ENCODE results near the gene LRRFIP1. TPM values are rescaled to one million over a fixed set of nuclear protein-coding genes. Genes with fewer than 3 reads are reported as not detected.

Gene LRRFIP1
- total and polyA plus RNA-seq, 2 donors (not counting 3 experiments of a cell fraction or from before 2014, with no cell fraction given): 39.2 to 179 TPM

DNA sequence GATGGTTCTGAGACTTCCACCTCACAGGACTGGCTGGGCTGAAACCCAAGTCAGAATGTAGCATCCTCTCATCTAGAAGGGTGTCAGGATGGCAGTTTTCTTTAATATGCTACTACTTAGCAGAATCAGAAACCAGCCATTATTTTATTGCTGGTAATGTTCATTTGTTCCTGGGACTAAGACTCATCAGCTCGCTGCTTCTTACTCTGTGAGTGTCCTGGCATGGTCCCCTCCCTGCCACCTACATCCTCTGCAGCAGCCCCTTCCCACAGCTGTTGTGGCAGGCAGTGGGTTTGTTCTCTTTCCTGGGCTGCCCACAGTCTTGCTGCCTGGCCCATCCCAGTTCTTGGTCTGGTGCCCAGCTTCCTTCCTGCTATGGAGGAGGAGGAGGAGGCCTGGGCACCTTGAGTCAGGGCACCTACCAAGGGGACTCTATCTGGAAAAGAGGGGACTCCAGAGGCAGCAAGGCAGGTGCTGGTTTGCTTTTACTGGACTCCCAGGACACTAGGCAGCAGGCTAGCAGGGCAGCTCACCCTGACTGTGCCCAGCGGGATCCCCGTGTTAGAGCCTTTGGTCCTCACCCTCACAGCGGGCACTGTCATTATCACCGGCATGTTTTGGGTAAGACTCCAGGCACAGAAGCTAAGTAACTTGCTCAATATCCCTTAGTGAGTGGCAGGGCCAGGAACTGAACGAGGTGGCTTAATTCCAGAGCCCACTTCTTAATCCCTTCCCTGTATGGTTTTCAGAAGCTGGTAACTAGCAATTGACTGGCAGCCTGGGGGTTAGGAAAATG lies 62.1 kb downstream of the LRRFIP1 start:
- no TSS peak for BruUV-seq (replicated peaks)
- no peaks in the 10 kb centered on the region for H4K20me1 ChIP-seq (replicated peaks; ENCODE audit: control insufficient read depth, extremely low read depth, insufficient read depth, low read length)

More for the DNA sequence above, 62.1 kb downstream of the LRRFIP1 start:
- Histone ChIP-seq H3K9me3 (replicated peaks; ENCODE audit: control insufficient read depth, insufficient read depth, low read length) (no peaks in the 10 kb centered on the region), H3K9me1 (replicated peaks; ENCODE audit: control insufficient read depth, extremely low read depth, insufficient read depth, low read length) (no peaks in the 10 kb centered on the region), H3K36me3 (ENCODE audit: control insufficient read depth in 2 of 2, extremely low read depth in 1 of 2, insufficient read depth in 2 of 2, low read length in 2 of 2) (no peaks in the 10 kb centered on the region), H3K4me3 (replicated peaks in 1 of 3; ENCODE audit: insufficient read depth in 1 of 3, low read depth in 1 of 3, low read length in 3 of 3) (no peak overlapping the region), H3K79me2 (ENCODE audit: control insufficient read depth, insufficient read depth, low read length) (peaks cover 23% of the 10 kb centered on the region), H3K27me3 (ENCODE audit: control insufficient read depth in 2 of 2, insufficient read depth in 2 of 2, low read length in 2 of 2) (no peaks in the 10 kb centered on the region), H3K4me1 (ENCODE audit: control insufficient read depth, extremely low read depth, insufficient read depth, low read length) (peaks cover 47% of the 10 kb centered on the region), H3K4me2 (ENCODE audit: insufficient read depth, low read length) (no peak overlapping the region), H2AFZ (ENCODE audit: low read depth, low read length) (no peak overlapping the region), H3K9ac (replicated peaks; ENCODE audit: extremely low read depth, insufficient read depth, low read length) (no peak overlapping the region), H3K27ac (ENCODE audit: insufficient read depth, low read depth, low read length) (peak overlapping the region; percentile 6)
- intact Hi-C loops (cut with micrococcal nuclease) (no loop called here), dilution Hi-C loops (cut with MboI; ENCODE audit: extremely low pct_ligation_motif_present, low sequenced_read_pairs) (no loop called here)
- DNase-seq (ENCODE audit: low read depth, low spot score) (no peak), FAIRE-seq (peak; percentile 80)
- ChIA-PET CTCF (interaction anchor here (0.5 to 2.2 kb wide), 10 partner anchors 9 to 86 kb away, joined by 3 to 17 read pairs (median 4); no protein-coding TSS in a partner anchor), POLR2A (interaction anchor here (0.6 kb wide), 1 partner anchor 85 kb away, joined by 3 read pairs; no protein-coding TSS in a partner anchor)
- TF ChIP-seq GATA2 (IDR thresholded peaks at IDR 0.05; ENCODE audit: insufficient read depth, insufficient read length, low read depth, low read length) (no peak), POLR2AphosphoS5 (IDR thresholded peaks at IDR 0.05; ENCODE audit: insufficient read depth, low read depth, low read length) (no peak), MYC (IDR thresholded peaks at IDR 0.05; ENCODE audit: low read depth, low read length) (no peak), EZH2 (IDR thresholded peaks at IDR 0.05; ENCODE audit: borderline replicate concordance, low read depth, low read length, severe bottlenecking) (no peak), FOS (IDR thresholded peaks at IDR 0.05; ENCODE audit: borderline replicate concordance, insufficient read depth, low read length) (no peak), POLR2A (IDR thresholded peaks at IDR 0.05; ENCODE audit: low read depth, low read length) (no peak)
- TF ChIP-seq, protein P1, sequence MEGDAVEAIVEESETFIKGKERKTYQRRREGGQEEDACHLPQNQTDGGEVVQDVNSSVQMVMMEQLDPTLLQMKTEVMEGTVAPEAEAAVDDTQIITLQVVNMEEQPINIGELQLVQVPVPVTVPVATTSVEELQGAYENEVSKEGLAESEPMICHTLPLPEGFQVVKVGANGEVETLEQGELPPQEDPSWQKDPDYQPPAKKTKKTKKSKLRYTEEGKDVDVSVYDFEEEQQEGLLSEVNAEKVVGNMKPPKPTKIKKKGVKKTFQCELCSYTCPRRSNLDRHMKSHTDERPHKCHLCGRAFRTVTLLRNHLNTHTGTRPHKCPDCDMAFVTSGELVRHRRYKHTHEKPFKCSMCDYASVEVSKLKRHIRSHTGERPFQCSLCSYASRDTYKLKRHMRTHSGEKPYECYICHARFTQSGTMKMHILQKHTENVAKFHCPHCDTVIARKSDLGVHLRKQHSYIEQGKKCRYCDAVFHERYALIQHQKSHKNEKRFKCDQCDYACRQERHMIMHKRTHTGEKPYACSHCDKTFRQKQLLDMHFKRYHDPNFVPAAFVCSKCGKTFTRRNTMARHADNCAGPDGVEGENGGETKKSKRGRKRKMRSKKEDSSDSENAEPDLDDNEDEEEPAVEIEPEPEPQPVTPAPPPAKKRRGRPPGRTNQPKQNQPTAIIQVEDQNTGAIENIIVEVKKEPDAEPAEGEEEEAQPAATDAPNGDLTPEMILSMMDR (IDR thresholded peaks at IDR 0.05; ENCODE audit: extremely low read depth in 1 of 2, insufficient read depth in 1 of 2, low read depth in 1 of 2, low read length in 2 of 2): no peak

All from endothelial cell of umbilical vein (primary cell).